ENCODE measurements around the gene ADM5.
A peak's percentile ranks its signal among the peaks of the same experiment; 100 is the strongest.

ADM5 gene

GRCh38 chr19:49676784-49677230 is 12.6 kb upstream of the ADM5 start:
- peak; percentile 99 for DNase-seq (ENCODE audit: extremely low read depth, insufficient read length)
- Histone ChIP-seq H3K27me3 (replicated peaks; ENCODE audit: control insufficient read depth, insufficient read depth, low read length) (no peaks in the 10 kb centered on the region), H3K36me3 (ENCODE audit: control insufficient read depth, insufficient read depth, low read length) (peaks cover 5% of the 10 kb centered on the region), H3K4me3 (replicated peaks; ENCODE audit: low read depth, low read length) (peak overlapping the region; percentile 99)
- no peak for TF ChIP-seq CTCF (IDR thresholded peaks at IDR 0.05; ENCODE audit: insufficient read depth, low read length, poor library complexity, severe bottlenecking)

GRCh38 chr19:49677231-49677900 is 12.0 kb upstream of the ADM5 start, which contains the start of gene PRMT1:
TSS of gene PRMT1 (plus strand) at chr19:49677271. CDS start at chr19:49677281, 10 bp downstream.
- H3K27me3 ChIP-seq (replicated peaks; ENCODE audit: control insufficient read depth, insufficient read depth, low read length): no peaks in the 10 kb centered on the region
- peak; percentile 70 for DNase-seq (ENCODE audit: extremely low read depth, insufficient read length)
- no peak for TF ChIP-seq CTCF (IDR thresholded peaks at IDR 0.05; ENCODE audit: insufficient read depth, low read length, poor library complexity, severe bottlenecking)

GRCh38 chr19:49677901-49678674 is 11.3 kb upstream of the ADM5 start:
- H3K36me3 ChIP-seq (ENCODE audit: control insufficient read depth, insufficient read depth, low read length): peaks cover 11% of the 10 kb centered on the region
- H3K27me3 ChIP-seq (replicated peaks; ENCODE audit: control insufficient read depth, insufficient read depth, low read length): no peaks in the 10 kb centered on the region
- TF ChIP-seq CTCF (IDR thresholded peaks at IDR 0.05; ENCODE audit: insufficient read depth, low read length, poor library complexity, severe bottlenecking): peak; percentile 61
- peak overlapping the region; percentile 99 for H3K4me3 ChIP-seq (replicated peaks; ENCODE audit: low read depth, low read length)
- DNase-seq (ENCODE audit: extremely low read depth, insufficient read length): peak; percentile 74

More at GRCh38 chr19:49677231-49677900, 12.0 kb upstream of the ADM5 start, which contains the start of gene PRMT1:
- peak within 1 kb of the TSS; percentile 99 for H3K4me3 ChIP-seq (replicated peaks; ENCODE audit: low read depth, low read length)
- peaks cover 10% of the 10 kb centered on the region for H3K36me3 ChIP-seq (ENCODE audit: control insufficient read depth, insufficient read depth, low read length)

GRCh38 chr19:49678985-49679770 is 10.2 kb upstream of the ADM5 start:
- H3K36me3 ChIP-seq (ENCODE audit: control insufficient read depth, insufficient read depth, low read length): peaks cover 17% of the 10 kb centered on the region
- DNase-seq (ENCODE audit: extremely low read depth, insufficient read length): no peak

More at GRCh38 chr19:49678985-49679770, 10.2 kb upstream of the ADM5 start:
- no peak for TF ChIP-seq CTCF (IDR thresholded peaks at IDR 0.05; ENCODE audit: insufficient read depth, low read length, poor library complexity, severe bottlenecking)
- Histone ChIP-seq H3K4me3 (replicated peaks; ENCODE audit: low read depth, low read length) (peak overlapping the region; percentile 60), H3K27me3 (replicated peaks; ENCODE audit: control insufficient read depth, insufficient read depth, low read length) (no peaks in the 10 kb centered on the region)
